Panc1 (cell line): Measurements from ENCODE around the gene DACH1. TPM values are rescaled to one million over a fixed set of nuclear protein-coding genes. Genes with fewer than 3 reads are reported as not detected.

Experiments
- ATAC-seq: fragments of 200-7000 bp; cut with Tn5 transposase; 2 replicates; pipeline ENCODE4 v1.9.1; 2020; ENCODE audit warnings: mild to moderate bottlenecking, moderate library complexity
- BruUV-seq: library from RNA; stranded (reverse); fragments of 400-500 nt; replicated peaks from 2 replicates; lab custom pipeline; 2021; lab: Mats Ljungman, UMichigan
- CTCF ChIA-PET: fragments of 300-600 bp; sonication (Branson Sonifier 250); formaldehyde crosslinking; loops from one replicate; lab custom pipeline; 2022; ENCODE audit warnings: antibody characterized with exemption; lab: Charles Lee
- POLR2A ChIA-PET: fragments of 300-600 bp; sonication (Branson Sonifier 250); formaldehyde crosslinking; loops from one replicate; lab custom pipeline; 2022; ENCODE audit warnings: antibody characterized with exemption; lab: Charles Lee
- DNase-seq: peaks from one replicate; pipeline ENCODE4 v3.0.0-alpha.2; 2010; ENCODE audit warnings: low read depth, low spot score
- H3K27ac ChIP-seq: 2 replicates; pipeline ENCODE4 v1.5.1; 2011; ENCODE audit warnings: mild to moderate bottlenecking, low read length, inconsistent platforms
- H3K27me3 ChIP-seq: fragments of 200-500 bp; sonication (Bioruptor generic); 2 replicates; pipeline ENCODE4 v1.6.0; 2014; ENCODE audit warnings: low read length, inconsistent platforms; ENCODE audit not compliant: control insufficient read depth, insufficient read depth
- H3K36me3 ChIP-seq: fragments of 200-500 bp; sonication (Bioruptor generic); 2 replicates; pipeline ENCODE4 v1.5.1; 2014; ENCODE audit warnings: inconsistent platforms, mild to moderate bottlenecking, low read length, moderate library complexity; ENCODE audit not compliant: control insufficient read depth, insufficient read depth
- H3K4me1 ChIP-seq: 2 replicates; pipeline ENCODE4 v1.5.1; 2011; ENCODE audit warnings: inconsistent platforms, mild to moderate bottlenecking, low read length, moderate library complexity; ENCODE audit not compliant: control insufficient read depth, insufficient read depth
- H3K4me3 ChIP-seq, 2 experiments: 2 replicates each; pipeline ENCODE4 v1.5.1; 2011 to 2012; ENCODE audit warnings: low read depth in 2 of 2, low read length in 2 of 2, mild to moderate bottlenecking in 2 of 2, inconsistent platforms in 1 of 2, moderate library complexity in 1 of 2
- H3K9me3 ChIP-seq: fragments of 200-500 bp; sonication (Bioruptor generic); 2 replicates; pipeline ENCODE4 v1.5.1; 2014; ENCODE audit warnings: low read depth, mild to moderate bottlenecking, inconsistent platforms, low read length, moderate library complexity; ENCODE audit not compliant: control insufficient read depth, insufficient read depth
- CTCF ChIP-seq: fragments of 450-650 bp; IDR thresholded peaks from 2 replicates; pipeline ENCODE4 v1.5.1; 2017; ENCODE audit warnings: mild to moderate bottlenecking
- POLR2AphosphoS5 ChIP-seq: IDR thresholded peaks from 2 replicates; pipeline ENCODE4 v1.6.1; 2012; ENCODE audit warnings: mild to moderate bottlenecking, low read depth, low read length, moderate library complexity
- SIN3A ChIP-seq: IDR thresholded peaks from 2 replicates; pipeline ENCODE4 v1.6.1; 2012; ENCODE audit warnings: low read depth, mild to moderate bottlenecking, low read length, moderate library complexity, borderline replicate concordance; ENCODE audit not compliant: insufficient read depth
- TCF7L2 ChIP-seq: IDR thresholded peaks from 2 replicates; pipeline ENCODE4 v1.6.1; 2011; ENCODE audit warnings: mild to moderate bottlenecking, low read depth, low read length, inconsistent platforms
- in situ Hi-C: cut with HindIII; loops from 2 replicates; pipeline ENCODE4 v1.10.0; 2016; ENCODE audit warnings: low sequenced_read_pairs, low pct_unique_long_range_greater_than_20kb
- intact Hi-C: fragments of 100-400 bp; cut with micrococcal nuclease; formaldehyde crosslinking; loops from one replicate; pipeline ENCODE4 v1.10.0; 2022; ENCODE audit not compliant: unreplicated experiment
- total RNA-seq: library from RNA; stranded (reverse); gene quantifications from one replicate; pipeline ENCODE4 v1.2.1, GENCODE V29; 2021; ENCODE audit not compliant: unreplicated experiment
- TF ChIP-seq, protein P1 (sequence below), 2 experiments: IDR thresholded peaks; 2 replicates each; pipeline ENCODE4 v1.6.1; 2011 to 2012; ENCODE audit warnings: low read depth in 2 of 2, control low read depth in 1 of 2, low read length in 1 of 2, mild to moderate bottlenecking in 1 of 2, moderate library complexity in 1 of 2; ENCODE audit not compliant: insufficient read depth in 1 of 2

DACH1 gene
- total RNA-seq, 1 experiment from 2014 or later: 0.54 TPM

DNA sequence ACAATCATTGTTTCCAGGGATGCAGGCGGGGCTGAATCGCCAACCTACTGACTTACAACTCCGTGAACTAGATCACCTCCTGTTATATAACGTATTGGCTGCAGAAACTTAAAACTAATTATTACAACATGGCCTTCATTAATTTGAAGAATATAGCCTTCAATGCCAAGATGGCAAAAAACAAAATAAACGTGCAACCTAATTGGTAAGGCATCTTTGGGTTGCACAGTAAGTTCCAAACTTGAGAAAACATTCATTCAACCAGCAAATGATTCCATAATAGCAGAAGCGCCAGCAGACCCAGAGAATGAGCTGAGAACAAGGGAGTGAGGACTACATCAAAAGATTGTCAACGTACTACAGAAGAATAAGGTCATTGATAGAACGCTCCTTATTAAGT lies 39.8 kb downstream of the DACH1 start:
- TF ChIP-seq, protein P1, sequence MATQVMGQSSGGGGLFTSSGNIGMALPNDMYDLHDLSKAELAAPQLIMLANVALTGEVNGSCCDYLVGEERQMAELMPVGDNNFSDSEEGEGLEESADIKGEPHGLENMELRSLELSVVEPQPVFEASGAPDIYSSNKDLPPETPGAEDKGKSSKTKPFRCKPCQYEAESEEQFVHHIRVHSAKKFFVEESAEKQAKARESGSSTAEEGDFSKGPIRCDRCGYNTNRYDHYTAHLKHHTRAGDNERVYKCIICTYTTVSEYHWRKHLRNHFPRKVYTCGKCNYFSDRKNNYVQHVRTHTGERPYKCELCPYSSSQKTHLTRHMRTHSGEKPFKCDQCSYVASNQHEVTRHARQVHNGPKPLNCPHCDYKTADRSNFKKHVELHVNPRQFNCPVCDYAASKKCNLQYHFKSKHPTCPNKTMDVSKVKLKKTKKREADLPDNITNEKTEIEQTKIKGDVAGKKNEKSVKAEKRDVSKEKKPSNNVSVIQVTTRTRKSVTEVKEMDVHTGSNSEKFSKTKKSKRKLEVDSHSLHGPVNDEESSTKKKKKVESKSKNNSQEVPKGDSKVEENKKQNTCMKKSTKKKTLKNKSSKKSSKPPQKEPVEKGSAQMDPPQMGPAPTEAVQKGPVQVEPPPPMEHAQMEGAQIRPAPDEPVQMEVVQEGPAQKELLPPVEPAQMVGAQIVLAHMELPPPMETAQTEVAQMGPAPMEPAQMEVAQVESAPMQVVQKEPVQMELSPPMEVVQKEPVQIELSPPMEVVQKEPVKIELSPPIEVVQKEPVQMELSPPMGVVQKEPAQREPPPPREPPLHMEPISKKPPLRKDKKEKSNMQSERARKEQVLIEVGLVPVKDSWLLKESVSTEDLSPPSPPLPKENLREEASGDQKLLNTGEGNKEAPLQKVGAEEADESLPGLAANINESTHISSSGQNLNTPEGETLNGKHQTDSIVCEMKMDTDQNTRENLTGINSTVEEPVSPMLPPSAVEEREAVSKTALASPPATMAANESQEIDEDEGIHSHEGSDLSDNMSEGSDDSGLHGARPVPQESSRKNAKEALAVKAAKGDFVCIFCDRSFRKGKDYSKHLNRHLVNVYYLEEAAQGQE (IDR thresholded peaks at IDR 0.05; ENCODE audit: insufficient read depth in 1 of 2, low read depth in 2 of 2, low read length in 1 of 2): no peak
- no peak for TF ChIP-seq SIN3A
- TF ChIP-seq CTCF: no peak
- no peak for TF ChIP-seq TCF7L2
- TF ChIP-seq POLR2AphosphoS5: no peak

GRCh38 chr13:71820699-71821098 lies 46.3 kb downstream of the DACH1 start:
- ATAC-seq: no peak
- in situ Hi-C loops (no loop called here), intact Hi-C loops (no loop called here)
- ChIA-PET CTCF (no interaction called here), POLR2A (no interaction called here)
- Histone ChIP-seq H3K4me1 (no peaks in the 10 kb centered on the region), H3K4me3 (no peak overlapping the region), H3K36me3 (no peaks in the 10 kb centered on the region), H3K27me3 (no peaks in the 10 kb centered on the region), H3K27ac (no peak overlapping the region), H3K9me3 (no peaks in the 10 kb centered on the region)
- BruUV-seq: no TSS peak
- TF ChIP-seq CTCF (no peak), TCF7L2 (no peak), SIN3A (no peak), POLR2AphosphoS5 (no peak)
- TF ChIP-seq, protein P1 (IDR thresholded peaks at IDR 0.05; ENCODE audit: insufficient read depth in 1 of 2, low read depth in 2 of 2, low read length in 1 of 2): no peak
- DNase-seq: no peak

More for the DNA sequence above, 39.8 kb downstream of the DACH1 start:
- Histone ChIP-seq H3K4me1 (no peaks in the 10 kb centered on the region), H3K4me3 (no peak overlapping the region), H3K9me3 (no peaks in the 10 kb centered on the region), H3K36me3 (no peaks in the 10 kb centered on the region), H3K27ac (no peak overlapping the region), H3K27me3 (no peaks in the 10 kb centered on the region)
- intact Hi-C loops: no loop called here
- no peak for ATAC-seq
- no peak for DNase-seq
- BruUV-seq: no TSS peak
- CTCF ChIA-PET: no interaction called here
- POLR2A ChIA-PET: no interaction called here
- in situ Hi-C loops: no loop called here
